Fibroblast of mammary gland (primary cell): Measurements from ENCODE around the gene TUBGCP4.
A peak's percentile ranks its signal among the peaks of the same experiment; 100 is the strongest.

Experiments used
- DNase-seq: peaks from one replicate; pipeline ENCODE4 v3.0.0-alpha.2; 2010; ENCODE audit warnings: low read depth
- H3K4me3 ChIP-seq: 2 replicates; pipeline ENCODE4 v1.5.1; 2011; ENCODE audit warnings: low read depth, mild to moderate bottlenecking, low read length, moderate library complexity; ENCODE audit not compliant: control insufficient read depth
- CTCF ChIP-seq: conservative IDR thresholded peaks from 2 replicates; pipeline ENCODE4 v1.5.1; 2011; ENCODE audit warnings: low read depth, low read length, inconsistent platforms; ENCODE audit not compliant: control insufficient read depth, insufficient read depth

The TUBGCP4 gene

GRCh38 chr15:43346305-43346704 lies 24.6 kb upstream of the TUBGCP4 start:
- no peak overlapping the region for H3K4me3 ChIP-seq
- no peak for TF ChIP-seq CTCF
- no peak for DNase-seq

GRCh38 chr15:43347114-43347513 lies 23.8 kb upstream of the TUBGCP4 start:
- TF ChIP-seq CTCF, result no peak
- no peak overlapping the region for H3K4me3 ChIP-seq
- DNase-seq, result no peak

GRCh38 chr15:43352693-43353382 lies 18.1 kb upstream of the TUBGCP4 start:
- DNase-seq, result no peak
- H3K4me3 ChIP-seq, result no peak overlapping the region
- TF ChIP-seq CTCF, result no peak

- no peak for DNase-seq
- TF ChIP-seq CTCF, result no peak
- H3K4me3 ChIP-seq, result no peak overlapping the region
These were observed 10.1 kb upstream of the TUBGCP4 start for GRCh38 chr15:43360821-43361220.

- H3K4me3 ChIP-seq, result no peak overlapping the region
- no peak for TF ChIP-seq CTCF
- peak; percentile 10 for DNase-seq
These were observed 9.5 kb upstream of the TUBGCP4 start for GRCh38 chr15:43361313-43361903.

- TF ChIP-seq CTCF, result no peak
- H3K4me3 ChIP-seq, result peak overlapping the region; percentile 87
- DNase-seq, result peak; percentile 36
These were observed 459 bp upstream of the TUBGCP4 start for GRCh38 chr15:43370310-43370974.
